Amygdala (tissue), 56 donors: ENCODE measurements around the gene TXK.

Source experiments
- DNase-seq, 56 donors: peaks; one replicate each; lab custom pipeline; 2025; lab: John Stamatoyannopoulos, UW

Gene TXK

GRCh38 chr4:48028696-48029095 lies 105.4 kb downstream of the TXK start:
- DNase-seq, result no peak

DNA sequence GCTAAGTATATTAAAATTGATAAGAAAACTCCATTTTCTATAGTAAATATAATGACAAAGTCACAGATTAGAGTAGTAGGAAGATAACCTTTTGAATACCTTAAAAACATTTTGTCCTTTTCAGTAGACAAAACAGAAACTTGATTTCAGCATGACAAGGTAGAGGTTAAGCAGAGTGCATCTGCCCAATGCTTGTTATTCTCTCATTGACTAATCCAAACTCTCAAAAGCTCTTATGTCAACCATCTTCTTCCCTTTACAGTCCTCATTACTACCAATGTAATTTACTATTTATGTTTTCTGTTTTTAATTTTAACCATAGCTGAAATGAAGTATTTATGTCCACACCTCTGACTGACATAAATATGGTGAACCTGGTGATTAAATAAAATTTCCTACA lies 106.4 kb downstream of the TXK start:
- no peak for DNase-seq

- peak in 1 of 56 donors; percentile 3 for DNase-seq
Measured at GRCh38 chr4:48025005-48025404, 109.0 kb downstream of the TXK start.

- DNase-seq, result no peak
Measured at GRCh38 chr4:48024522-48024921, 109.5 kb downstream of the TXK start.

DNA sequence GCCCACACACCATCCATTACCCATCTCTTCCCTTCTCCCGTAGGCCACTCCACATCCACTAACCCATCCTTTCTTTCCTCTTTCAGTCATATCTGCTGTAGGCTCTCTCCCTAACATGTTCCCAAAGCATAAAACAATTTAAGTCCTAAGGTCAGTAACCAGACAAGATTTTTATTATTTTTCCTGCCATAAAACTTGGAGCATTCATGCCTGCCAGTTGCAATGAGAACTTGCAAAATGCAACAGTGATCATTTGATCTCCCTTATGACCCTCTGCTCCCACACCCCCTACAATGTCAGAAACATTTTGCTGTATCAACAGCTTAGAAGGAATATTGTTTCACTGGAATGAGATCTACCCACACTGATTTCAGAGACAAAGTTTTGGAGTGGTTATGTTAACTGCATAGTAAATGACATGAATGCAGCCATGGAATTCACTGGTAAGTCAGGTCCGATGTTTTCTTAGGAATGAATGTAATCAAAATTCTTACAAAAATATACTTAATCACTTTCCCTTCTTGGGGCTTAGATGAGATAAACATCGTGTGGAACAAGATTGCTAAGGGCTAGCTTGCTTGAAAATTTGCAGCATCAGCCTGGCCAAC lies 111.8 kb downstream of the TXK start:
- no peak for DNase-seq

GRCh38 chr4:48021100-48021499 lies 113.0 kb downstream of the TXK start:
- no peak for DNase-seq

- DNase-seq, result no peak
Measured at GRCh38 chr4:48018112-48018511, 115.9 kb downstream of the TXK start.

DNA sequence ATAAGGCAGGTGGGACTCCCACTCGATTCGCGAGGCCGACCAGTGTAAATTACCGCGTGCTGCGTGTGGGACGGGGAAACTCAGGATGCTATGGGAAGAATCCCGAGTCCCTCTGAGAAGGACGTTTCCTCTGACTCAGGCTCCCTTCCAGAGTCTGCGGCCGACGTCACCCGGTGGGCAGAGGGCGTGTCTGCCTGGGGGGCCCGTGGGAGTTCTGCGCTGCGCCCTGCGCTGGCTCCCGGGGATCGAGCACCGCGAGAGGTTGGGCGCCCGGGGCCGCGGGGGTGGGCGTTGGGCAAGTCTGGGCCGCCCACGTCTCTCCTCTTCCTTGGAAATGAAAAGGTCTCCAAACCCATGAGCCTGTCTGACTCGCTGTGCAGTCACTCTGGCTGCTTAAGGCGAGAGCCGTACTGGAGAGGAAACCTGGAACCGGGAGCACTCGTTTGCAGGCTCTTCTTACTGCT lies 116.9 kb downstream of the TXK start:
- DNase-seq, result peak in 8 of 56 donors; percentile 3 to 59 (median 11)
